Suprapubic skin (tissue), 4 donors: ENCODE measurements around the gene MDM4. TPM values are rescaled to one million over a fixed set of nuclear protein-coding genes. Genes with fewer than 3 reads are reported as not detected.

Experiments used
- DNase-seq, 2 donors: peaks; one replicate each; pipeline ENCODE4 v3.0.0-alpha.2; 2019; ENCODE audit warnings: low spot score in 2 of 2
- H3K27ac ChIP-seq: fragments of 200-600 bp; sonication (generic); one replicate; pipeline ENCODE4 v1.5.1; 2019
- H3K27me3 ChIP-seq: fragments of 200-600 bp; sonication (generic); one replicate; pipeline ENCODE4 v1.5.1; 2019
- H3K36me3 ChIP-seq: fragments of 200-600 bp; sonication (generic); one replicate; pipeline ENCODE4 v1.5.1; 2019
- H3K4me1 ChIP-seq: fragments of 200-600 bp; sonication (generic); one replicate; pipeline ENCODE4 v1.5.1; 2019
- H3K4me3 ChIP-seq: fragments of 200-600 bp; sonication (generic); one replicate; pipeline ENCODE4 v1.5.1; 2019; ENCODE audit warnings: mild to moderate bottlenecking
- H3K9me3 ChIP-seq: fragments of 200-600 bp; sonication (generic); one replicate; pipeline ENCODE4 v1.5.1; 2019
- CTCF ChIP-seq, 2 donors: fragments of 200-600 bp in 1 of 2; fragments of 450-650 bp in 1 of 2; sonication (generic) in 1 of 2; IDR thresholded peaks; one replicate each; pipeline ENCODE4 v1.5.1; 2016 to 2019; ENCODE audit warnings: antibody characterized with exemption in 2 of 2, mild to moderate bottlenecking in 1 of 2, moderate library complexity in 1 of 2
- EP300 ChIP-seq: sonication (generic); formaldehyde crosslinking; IDR thresholded peaks from one replicate; pipeline ENCODE4 v1.6.1; 2017; ENCODE audit warnings: antibody characterized with exemption
- POLR2A ChIP-seq, 2 donors: fragments of 450-650 bp; IDR thresholded peaks; one replicate each; pipeline ENCODE4 v1.6.1; 2017; ENCODE audit warnings: antibody characterized with exemption in 2 of 2, mild to moderate bottlenecking in 2 of 2, moderate library complexity in 2 of 2
- POLR2AphosphoS5 ChIP-seq, 3 donors: sonication (generic); formaldehyde crosslinking; IDR thresholded peaks; one replicate each; pipeline ENCODE4 v1.6.1; 2017; ENCODE audit warnings: antibody characterized with exemption in 3 of 3
- WGBS: methylation state at CpG from one replicate; pipeline ENCODE4 v1.1.5; 2018; 5-methylcytosine and 5-hydroxymethylcytosine counted together
- total RNA-seq, 4 donors: library from RNA; depleted of rRNA; stranded (reverse); fragments of >200 nt; gene quantifications; one replicate each; pipeline ENCODE4 v1.1.0, GENCODE V29; 2016

The MDM4 gene
- total RNA-seq, 4 donors from 2014 or later, result 49.1 to 222 (median 63.2) TPM

- H3K4me3 ChIP-seq, result no peak overlapping the region
- 73% methylated on average over 7 of the region's 7 CpGs for WGBS
- no peaks in the 10 kb centered on the region for H3K4me1 ChIP-seq
- H3K36me3 ChIP-seq, result no peaks in the 10 kb centered on the region
- no peaks in the 10 kb centered on the region for H3K9me3 ChIP-seq
- H3K27me3 ChIP-seq, result peaks cover 16% of the 10 kb centered on the region
- no peak for TF ChIP-seq CTCF (IDR thresholded peaks at IDR 0.05)
- no peak for TF ChIP-seq POLR2AphosphoS5 (IDR thresholded peaks at IDR 0.05)
- TF ChIP-seq EP300, result no peak
- TF ChIP-seq POLR2A (IDR thresholded peaks at IDR 0.05), result no peak
- no peak overlapping the region for H3K27ac ChIP-seq
- DNase-seq, result no peak
Observed at GRCh38 chr1:204605791-204606190, 89.6 kb downstream of the MDM4 start.

Other genes with a start within 250 kb of the MDM4 start
- gene PLEKHA6, start 156.5 kb upstream of the MDM4 start, total RNA-seq, result 10 to 100 TPM in 3 of 4 donors, 1 to 10 TPM in 1; 3.7 to 15.4 (median 12.8) TPM
- gene PPP1R15B, start 104.6 kb upstream of the MDM4 start, total RNA-seq, result 10 to 100 TPM; 51.2 to 66.4 (median 56.7) TPM
- 100 to 1,000 TPM in 2 of 4 donors, 10 to 100 TPM in 2; 70.7 to 162 (median 94.5) TPM for gene PIK3C2B, start 21.6 kb upstream of the MDM4 start, total RNA-seq
- under 1 TPM; 0.19 to 0.85 (median 0.27) TPM for gene LRRN2, start 169.3 kb downstream of the MDM4 start, total RNA-seq